Lower leg skin (tissue), 3 donors: ENCODE data around the gene MATR3.

ENCODE experiments used
- CTCF ChIP-seq, 3 donors: fragments of 450-650 bp; IDR thresholded peaks; one replicate each; pipeline ENCODE4 v1.5.1; 2016; ENCODE audit warnings: antibody characterized with exemption in 3 of 3, mild to moderate bottlenecking in 3 of 3, moderate library complexity in 2 of 3
- POLR2A ChIP-seq, 2 donors: fragments of 450-650 bp; IDR thresholded peaks; one replicate each; pipeline ENCODE4 v1.6.1; 2016 to 2017; ENCODE audit warnings: antibody characterized with exemption in 2 of 2, mild to moderate bottlenecking in 1 of 2, moderate library complexity in 1 of 2

GRCh38 chr5:139282197-139282557, 11.4 kb upstream of the MATR3 start:
- TF ChIP-seq CTCF (IDR thresholded peaks at IDR 0.05) (no peak), POLR2A (IDR thresholded peaks at IDR 0.05) (no peak)
